GM10248 (cell line): Measurements from ENCODE around the gene SLC25A13.

ENCODE experiments used
- CTCF ChIA-PET: fragments of 300-600 bp; sonication (Branson Sonifier 250); formaldehyde crosslinking; extraction: SDS; loops from one replicate; lab custom pipeline; 2021; ENCODE audit warnings: antibody characterized with exemption; lab: Yijun Ruan, JAX
- POLR2A ChIA-PET: fragments of 350-650 bp; sonication (Branson Sonifier 250); formaldehyde crosslinking; extraction: SDS; loops from one replicate; lab custom pipeline; 2020; ENCODE audit warnings: antibody characterized with exemption; lab: Yijun Ruan, JAX
- DNase-seq: peaks from one replicate; pipeline ENCODE4 v3.0.0; 2012; ENCODE audit errors: extremely low spot score
- TF ChIP-seq, protein P1 (sequence below): IDR thresholded peaks from 2 replicates; pipeline ENCODE4 v1.5.1; 2012; ENCODE audit warnings: mild to moderate bottlenecking, low read depth; ENCODE audit errors: extremely low read depth, missing control alignments, control extremely low read depth

SLC25A13 gene

DNA sequence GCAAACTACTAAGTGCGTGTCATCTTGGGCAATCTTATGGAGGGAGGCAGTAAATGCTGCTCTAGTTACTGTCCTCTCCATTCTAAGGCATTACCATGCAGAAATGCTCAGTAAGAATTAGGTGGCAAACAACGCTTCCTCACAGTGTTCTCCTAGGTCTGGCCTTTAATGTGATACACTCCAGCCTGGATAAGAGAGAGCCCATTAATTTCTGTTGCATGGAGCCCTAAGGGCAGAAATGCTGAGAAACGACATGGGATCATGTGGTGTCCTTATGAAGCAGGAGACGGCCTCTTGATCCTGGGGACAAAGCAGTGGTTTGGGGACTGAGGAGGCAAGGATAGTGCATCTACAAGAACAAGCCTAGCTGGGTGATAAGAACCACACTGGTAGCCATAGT lies 44.0 kb downstream of the SLC25A13 start:
- DNase-seq, result no peak
- CTCF ChIA-PET, result interaction anchor here (0.6 to 1.4 kb wide), 2 partner anchors 8 to 42 kb away, joined by 3 to 4 read pairs; no protein-coding TSS in a partner anchor

DNA sequence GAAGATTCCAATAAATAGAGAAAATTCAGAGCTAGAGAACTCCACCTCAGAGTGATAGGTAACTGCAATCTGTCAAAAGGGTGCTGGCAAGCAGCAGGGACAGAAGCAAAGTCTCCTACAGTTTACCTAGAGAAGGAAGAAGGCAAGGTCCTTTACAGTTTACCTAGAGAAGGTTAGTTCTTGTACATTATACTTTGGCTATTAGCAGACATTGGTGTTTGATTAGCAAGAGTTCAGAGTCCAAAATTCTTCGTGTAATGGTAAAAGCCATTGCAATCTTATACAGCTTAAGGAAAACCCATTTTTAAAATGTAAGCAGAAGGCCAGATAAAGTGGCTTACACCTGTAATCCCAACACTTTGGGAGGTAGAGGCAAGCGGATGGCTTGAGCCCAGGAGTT lies 45.9 kb downstream of the SLC25A13 start:
- ChIA-PET POLR2A (no interaction called here), CTCF (interaction anchor here (1.0 kb wide), 1 partner anchor 12 kb away, joined by 4 read pairs; no protein-coding TSS in a partner anchor)
- no peak for DNase-seq
- TF ChIP-seq, protein P1, sequence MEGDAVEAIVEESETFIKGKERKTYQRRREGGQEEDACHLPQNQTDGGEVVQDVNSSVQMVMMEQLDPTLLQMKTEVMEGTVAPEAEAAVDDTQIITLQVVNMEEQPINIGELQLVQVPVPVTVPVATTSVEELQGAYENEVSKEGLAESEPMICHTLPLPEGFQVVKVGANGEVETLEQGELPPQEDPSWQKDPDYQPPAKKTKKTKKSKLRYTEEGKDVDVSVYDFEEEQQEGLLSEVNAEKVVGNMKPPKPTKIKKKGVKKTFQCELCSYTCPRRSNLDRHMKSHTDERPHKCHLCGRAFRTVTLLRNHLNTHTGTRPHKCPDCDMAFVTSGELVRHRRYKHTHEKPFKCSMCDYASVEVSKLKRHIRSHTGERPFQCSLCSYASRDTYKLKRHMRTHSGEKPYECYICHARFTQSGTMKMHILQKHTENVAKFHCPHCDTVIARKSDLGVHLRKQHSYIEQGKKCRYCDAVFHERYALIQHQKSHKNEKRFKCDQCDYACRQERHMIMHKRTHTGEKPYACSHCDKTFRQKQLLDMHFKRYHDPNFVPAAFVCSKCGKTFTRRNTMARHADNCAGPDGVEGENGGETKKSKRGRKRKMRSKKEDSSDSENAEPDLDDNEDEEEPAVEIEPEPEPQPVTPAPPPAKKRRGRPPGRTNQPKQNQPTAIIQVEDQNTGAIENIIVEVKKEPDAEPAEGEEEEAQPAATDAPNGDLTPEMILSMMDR, result no peak

More for the DNA sequence above, 44.0 kb downstream of the SLC25A13 start:
- TF ChIP-seq, protein P1, result no peak
- POLR2A ChIA-PET, result no interaction called here

DNA sequence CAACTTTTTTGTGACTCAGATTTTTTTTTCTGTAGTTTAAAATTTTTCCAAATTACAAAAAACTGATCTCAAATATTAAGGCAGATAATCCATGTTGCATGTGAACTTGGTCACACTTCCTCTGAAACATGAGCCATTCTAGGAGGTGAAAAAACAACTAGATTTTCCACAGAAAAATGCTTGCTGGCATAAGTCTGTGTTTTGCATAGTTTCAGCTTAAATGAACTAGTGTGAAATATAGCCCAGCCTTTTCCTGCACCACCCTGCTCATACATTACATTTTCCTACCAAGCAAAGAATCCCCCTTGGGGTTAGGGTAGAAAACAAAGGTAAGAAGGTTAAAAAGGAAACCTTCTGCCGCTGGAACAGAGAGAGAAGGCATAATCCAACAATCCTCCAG lies 48.2 kb downstream of the SLC25A13 start:
- ChIA-PET CTCF (no interaction called here), POLR2A (no interaction called here)
- TF ChIP-seq, protein P1, result no peak

DNA sequence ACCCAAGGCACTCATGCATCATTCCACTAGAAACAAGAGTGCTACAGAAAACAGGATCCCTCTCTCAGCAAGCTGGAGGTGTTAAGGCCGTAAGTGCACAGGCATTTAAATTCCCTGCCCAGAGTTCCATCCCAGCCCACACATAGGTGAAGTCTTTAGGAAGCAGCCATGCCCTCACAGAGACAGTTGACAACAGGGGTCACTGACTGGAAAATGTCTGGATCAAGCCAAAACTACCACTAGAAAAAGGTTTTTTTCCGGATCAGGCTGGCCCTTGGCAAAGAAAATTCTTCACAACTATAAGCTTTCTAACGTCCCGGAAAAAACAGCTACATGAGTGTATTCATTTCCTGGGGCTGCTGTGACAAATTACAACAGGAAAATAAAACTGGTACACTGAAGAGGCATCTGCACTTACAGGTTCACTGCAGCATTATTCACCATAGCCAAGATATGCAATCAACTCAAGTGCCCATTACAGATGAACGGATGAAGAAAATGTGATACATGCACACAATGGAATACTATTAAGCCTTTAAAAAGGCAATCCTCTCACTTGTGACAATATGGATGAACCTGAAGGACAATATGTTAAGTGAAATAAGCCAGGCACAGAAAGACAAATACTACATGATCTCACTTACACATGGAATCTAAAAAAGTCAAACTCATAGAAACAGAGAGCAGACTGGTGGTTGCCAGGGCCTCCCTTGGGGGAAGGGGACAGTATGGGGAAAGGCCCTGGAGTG lies 52.5 kb downstream of the SLC25A13 start:
- DNase-seq, result no peak
- ChIA-PET POLR2A (no interaction called here), CTCF (interaction anchor here (0.6 to 1.9 kb wide), 3 partner anchors 9 to 13 kb away, joined by 3 to 4 read pairs (median 3); no protein-coding TSS in a partner anchor)
- TF ChIP-seq, protein P1, result no peak

More for the DNA sequence above, 48.2 kb downstream of the SLC25A13 start:
- no peak for DNase-seq

DNA sequence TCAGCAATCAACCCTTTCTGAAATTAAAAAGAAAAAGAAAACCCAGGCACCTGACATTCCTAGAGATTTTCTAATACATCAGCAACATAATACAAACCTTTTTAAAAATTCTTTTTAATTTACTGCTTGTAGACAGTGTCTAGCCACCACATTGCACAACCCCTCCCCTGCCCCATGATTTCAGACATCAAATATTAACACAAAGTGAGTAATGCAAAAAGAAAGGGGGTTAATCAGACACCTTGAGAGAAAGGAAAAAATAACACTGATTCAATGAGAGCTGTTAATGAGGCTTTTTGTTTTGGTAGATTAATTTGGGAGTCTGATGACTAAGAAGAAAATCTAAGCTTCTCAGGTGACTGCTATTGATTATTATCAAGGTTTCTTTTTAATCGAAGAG lies 55.3 kb downstream of the SLC25A13 start:
- no peak for DNase-seq
- CTCF ChIA-PET, result no interaction called here
- TF ChIP-seq, protein P1, result no peak
- POLR2A ChIA-PET, result no interaction called here

DNA sequence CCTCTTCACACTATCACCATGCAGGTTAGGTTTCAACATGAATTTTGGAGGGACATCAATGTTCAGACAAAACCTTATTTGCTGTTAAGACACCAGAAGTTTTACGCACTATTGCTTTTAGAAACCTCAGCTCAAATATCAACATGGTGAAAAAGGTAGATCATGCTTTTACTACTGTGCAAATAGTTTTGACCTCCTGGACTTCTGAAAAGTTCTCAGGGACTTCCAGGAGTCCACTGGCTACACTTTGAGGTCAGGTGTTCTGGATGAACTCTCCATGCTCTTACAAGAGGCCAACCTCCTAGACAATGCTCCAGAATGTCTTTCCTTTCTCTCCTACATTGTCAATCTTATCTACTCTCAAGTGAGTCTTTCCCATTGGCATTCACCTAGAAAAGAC lies 55.9 kb downstream of the SLC25A13 start:
- TF ChIP-seq, protein P1, result no peak
- ChIA-PET POLR2A (no interaction called here), CTCF (no interaction called here)
- DNase-seq, result no peak
